ENCODE measurements around the gene ADNP. TPM values are rescaled to one million over a fixed set of nuclear protein-coding genes. Genes with fewer than 3 reads are reported as not detected.

The ADNP gene
- total RNA-seq, 1 donor from 2014 or later: 30.3 TPM

DNA sequence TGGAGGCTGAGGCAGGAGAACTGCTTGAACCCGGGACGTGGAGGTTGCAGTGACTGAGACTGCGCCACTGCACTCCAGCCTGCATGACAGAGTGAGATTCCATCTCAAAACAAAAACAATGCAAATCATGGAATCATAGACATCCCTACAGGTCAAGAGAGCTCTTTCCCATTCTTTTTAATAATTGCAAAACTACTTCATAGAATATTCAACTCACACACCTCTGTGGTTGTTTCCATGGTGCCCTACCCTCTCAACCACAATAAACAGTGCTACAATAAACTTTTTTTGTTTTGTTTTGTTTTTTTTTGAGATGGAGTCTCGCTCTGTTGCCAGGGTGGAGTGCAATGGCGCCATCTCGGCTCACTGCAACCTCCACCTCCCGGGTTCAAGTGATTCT, 11.8 kb upstream of the ADNP start:
- DNase-seq (ENCODE audit: missing footprints): no peak
- ATAC-seq: no peak
- intact Hi-C loops (cut with DNase I): no loop called here

DNA sequence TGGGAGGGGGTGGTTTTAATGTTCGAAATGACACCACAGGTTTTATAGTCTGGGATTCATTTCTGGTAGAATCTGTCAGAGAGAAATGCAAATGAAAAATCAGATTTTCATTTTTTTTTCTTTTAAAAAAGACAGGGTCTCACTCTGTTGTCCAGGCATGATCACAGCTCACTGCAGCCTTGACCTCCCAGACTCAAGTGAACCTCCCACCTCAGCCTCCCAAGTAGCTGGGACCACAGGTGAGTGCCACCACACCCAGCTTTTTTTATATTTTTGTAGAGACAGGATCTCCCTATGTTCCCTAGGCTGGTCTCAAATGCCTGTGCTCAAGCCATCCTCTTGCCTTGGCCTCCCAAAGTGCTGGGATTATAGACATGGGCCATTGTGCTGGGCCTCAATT, 2.4 kb upstream of the ADNP start:
- intact Hi-C loops (cut with DNase I): no loop called here
- no peak for DNase-seq (ENCODE audit: missing footprints)
- no peak for ATAC-seq

DNA sequence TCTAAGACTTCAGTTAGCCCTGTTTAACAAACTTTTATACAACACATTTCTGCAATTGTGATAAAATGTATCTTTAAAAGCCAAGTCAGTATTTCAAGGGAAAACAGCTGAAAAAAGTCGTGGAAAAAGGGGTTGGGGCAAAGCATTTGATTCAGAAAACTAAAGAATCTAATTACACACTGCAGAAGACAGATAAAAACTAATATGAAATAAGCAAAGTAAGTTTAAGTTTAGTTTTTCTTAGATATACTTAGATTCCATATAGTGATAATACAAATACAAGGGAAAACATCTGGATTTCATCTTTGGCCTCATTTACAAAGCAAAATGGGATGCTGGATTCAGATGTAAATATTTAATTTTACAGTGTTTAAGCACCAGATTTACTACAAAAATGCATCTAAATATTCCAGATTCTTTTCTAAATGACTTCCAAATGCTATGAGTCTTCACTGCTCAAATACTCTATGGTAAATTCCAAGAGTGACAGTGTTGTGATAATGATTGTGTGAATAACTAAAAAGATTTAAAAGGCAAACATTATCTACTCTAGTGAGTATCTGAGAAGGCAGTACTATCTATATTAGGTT, 1.5 kb upstream of the ADNP start:
- intact Hi-C loops (cut with DNase I): no loop called here
- no peak for ATAC-seq
- DNase-seq (ENCODE audit: missing footprints): no peak

DNA sequence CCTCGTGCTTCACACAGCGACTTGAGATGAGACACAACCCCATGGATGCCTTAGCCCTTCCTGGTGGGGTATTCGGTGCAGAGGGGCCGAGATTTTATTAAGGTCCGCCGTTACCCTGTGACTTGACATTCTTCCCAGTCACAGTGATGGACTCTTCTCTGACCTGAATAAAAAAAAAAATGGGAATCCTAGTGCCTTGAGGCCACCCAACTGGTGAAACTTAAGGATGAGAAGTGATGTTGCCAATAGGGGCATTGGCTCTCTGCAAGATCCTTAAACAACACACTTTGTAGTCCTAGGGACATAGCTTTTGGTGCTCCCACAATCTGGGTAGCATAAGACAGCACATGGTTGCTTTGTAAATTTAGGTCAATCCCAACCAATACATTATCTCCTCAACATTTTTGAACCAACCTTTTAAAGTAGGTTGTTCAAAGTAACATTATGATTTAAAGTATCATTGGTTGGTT, 814 bp upstream of the ADNP start:
- no peak for DNase-seq (ENCODE audit: missing footprints)
- ATAC-seq: no peak
- intact Hi-C loops (cut with DNase I): no loop called here

DNA sequence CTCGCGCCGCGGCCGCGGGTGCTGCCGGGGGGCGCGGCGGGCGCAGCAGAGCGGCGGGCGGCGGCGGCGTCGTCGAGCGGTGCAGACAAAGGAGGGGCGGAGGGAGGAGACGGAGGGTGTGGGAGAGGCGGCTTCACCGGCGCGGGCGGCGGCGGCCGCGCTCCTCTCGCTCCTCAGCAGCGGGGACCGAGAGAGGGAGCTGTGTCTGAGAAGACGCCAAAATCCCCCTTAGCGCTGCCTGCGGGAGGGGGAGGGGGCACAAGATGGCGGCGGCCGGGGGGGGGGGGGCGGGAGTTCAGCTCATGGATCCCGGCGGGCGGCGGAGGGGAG, 296 bp downstream of the ADNP start:
- peak; percentile 51 for ATAC-seq

DNA sequence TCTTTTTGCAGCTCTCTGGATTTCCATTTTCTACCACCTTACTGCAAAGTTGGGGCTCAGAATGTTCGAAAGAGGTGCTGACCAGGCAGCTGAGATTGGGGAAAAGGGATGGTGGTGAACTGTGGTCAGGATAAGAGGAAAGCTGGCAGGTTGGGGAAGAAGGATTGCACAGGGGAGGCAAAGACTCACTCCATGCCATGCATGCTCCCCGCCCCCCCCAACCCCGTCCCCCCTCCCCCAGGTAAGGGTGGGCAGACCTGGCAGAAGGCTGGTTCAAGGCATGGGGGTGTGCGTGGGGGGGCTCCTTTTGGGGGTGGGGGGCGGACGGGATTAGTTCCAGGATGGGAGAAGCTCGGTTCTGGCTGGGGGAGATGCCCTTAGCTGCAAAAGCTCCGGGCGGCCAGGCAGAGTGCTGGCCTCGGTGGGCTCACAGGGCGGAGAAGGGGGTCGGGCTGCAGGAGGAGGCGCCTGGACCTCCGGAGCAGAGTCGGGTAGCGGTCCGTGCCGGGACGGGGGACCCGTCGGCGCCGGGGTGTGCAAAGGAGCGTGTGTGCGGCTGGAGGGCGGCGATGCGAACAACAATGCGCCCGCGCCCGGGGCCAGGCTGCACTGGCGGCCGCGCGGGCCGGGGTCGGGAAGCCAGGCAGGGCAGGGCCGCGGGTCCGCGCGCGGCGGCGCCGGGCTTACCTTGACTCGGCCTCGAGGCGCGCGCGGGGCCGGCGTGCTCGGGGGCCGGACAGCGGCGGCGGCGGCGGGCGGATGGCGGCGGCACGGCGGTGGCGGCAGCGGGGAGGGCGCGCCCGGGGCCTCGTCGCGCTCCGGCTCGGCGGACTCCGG, 880 bp downstream of the ADNP start:
- intact Hi-C loops (cut with DNase I): loop anchor here (2.0 kb wide), 2 partner anchors 28 to 112 kb away; partner anchors contain the start of genes DPM1 and MOCS3
- DNase-seq (ENCODE audit: missing footprints): peak; percentile 75
- no peak for ATAC-seq

More for the DNA sequence above, 296 bp downstream of the ADNP start:
- peak; percentile 75 for DNase-seq (ENCODE audit: missing footprints)
- intact Hi-C loops (cut with DNase I): loop anchor here (1.0 to 2.0 kb wide), 3 partner anchors 28 to 137 kb away; partner anchors contain the start of genes DPM1 and MOCS3

DNA sequence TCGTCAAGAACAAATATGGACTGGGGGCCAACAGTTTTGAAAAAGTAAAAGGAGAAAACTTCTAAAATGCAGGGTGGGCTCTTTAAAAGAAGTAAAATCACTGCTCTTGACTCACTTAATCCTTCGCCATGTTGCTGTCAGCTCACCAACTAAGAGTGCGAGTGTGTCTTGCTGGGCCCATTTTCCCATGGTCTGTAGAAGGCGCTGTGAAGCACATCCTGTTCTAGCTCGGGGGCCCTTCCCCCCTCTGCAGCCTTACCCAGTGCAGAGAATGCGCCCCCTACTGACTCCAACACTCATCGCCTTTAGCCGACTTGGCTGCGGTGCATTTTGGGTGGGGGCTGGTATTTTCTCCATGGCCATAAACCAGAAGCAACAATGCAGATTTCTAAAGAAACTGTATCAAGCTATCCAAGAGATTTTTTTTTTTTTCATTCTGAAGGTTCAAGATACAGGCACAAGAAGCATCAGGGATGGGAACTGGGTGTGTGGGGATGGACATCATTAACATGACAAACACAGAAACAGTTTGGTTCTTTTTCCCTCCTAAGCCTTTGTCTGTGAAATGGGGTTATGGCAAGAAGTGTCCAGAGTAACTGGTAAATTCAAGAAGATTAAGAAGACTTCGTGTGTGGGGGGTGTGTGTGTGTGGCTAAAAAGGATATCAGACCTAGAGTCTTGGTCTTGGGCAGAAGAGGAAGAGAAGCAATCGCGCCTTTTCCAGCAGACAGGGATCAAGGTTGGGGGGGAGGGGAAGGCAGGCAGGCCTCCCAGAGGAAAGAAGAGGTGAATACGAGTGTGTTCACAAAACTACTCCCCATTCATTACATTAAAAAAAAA, 1.7 kb downstream of the ADNP start:
- intact Hi-C loops (cut with DNase I): loop anchor here (2.0 kb wide), 2 partner anchors 29 to 111 kb away; partner anchors contain the start of genes DPM1 and MOCS3
- ATAC-seq (peak; percentile 54), DNase-seq (ENCODE audit: missing footprints) (peak; percentile 92)

DNA sequence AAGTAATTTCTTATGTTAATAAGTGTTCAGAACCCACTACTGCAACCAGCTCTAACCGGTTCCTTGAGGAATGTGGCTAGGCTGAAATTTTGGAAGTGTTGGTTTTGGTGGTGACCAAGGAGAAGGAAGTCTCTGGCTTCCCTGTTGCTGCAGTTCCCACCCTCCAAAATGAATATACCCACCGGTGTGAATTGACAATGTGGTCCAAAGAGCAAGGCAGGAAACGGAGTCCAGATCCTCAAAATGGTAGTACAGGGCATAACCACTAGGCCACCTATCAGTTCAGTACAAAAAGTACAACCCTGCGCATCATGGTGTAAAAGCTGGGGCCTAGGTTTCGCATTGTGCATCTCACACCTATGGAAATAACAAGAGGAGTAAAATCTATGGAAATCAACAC, 2.8 kb downstream of the ADNP start:
- no peak for ATAC-seq
- no peak for DNase-seq (ENCODE audit: missing footprints)
- intact Hi-C loops (cut with DNase I): no loop called here

DNA sequence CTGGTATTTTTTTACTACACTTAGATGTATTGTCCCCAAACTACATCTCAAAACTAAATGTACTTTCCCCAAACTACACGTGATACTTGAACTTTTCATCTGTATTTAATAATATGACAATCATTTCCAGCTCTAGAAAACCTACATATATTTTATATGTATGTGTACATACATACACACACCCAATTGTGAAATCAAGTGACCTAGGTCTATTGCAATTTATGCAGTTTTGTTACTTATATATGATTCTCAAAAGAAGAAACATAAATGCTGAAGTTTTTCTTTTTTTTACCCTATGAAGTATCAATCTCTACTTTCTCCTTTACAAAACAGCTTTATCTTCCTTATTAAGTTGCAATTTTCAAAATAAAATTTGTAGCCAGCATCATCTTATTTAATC, 4.7 kb downstream of the ADNP start:
- intact Hi-C loops (cut with DNase I): no loop called here
- ATAC-seq (no peak), DNase-seq (ENCODE audit: missing footprints) (no peak)

DNA sequence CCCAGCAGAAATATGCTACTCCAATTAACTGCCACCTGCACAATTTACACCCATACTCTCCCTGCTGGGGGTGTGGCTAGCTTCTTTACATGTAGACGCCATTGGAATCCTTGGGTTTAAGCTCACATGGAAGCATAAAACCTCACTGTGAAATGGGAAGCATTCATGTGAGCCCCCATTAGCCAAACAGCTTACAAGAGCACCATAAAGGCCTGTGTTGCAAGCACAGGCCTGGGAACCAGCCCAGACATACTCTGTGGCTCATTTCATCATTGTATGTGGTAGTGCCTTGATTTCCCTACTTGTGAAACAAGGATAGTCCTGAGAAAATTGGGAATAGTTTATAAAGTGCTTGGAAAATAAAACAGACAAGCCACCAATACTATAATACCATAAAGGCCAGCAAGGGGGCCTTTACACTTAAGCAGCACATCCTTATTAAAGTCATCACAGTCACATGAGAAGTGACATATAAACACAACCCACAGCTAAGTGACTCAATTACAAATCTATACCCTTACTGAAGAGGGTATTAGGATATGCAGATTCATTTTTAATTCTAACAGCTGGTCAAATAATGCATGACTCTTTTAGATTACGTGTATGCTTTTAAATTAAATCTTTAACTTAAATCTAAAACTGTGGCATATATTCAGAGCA, 6.8 kb downstream of the ADNP start:
- intact Hi-C loops (cut with DNase I): no loop called here
- ATAC-seq: no peak
- DNase-seq (ENCODE audit: missing footprints): no peak

DNA sequence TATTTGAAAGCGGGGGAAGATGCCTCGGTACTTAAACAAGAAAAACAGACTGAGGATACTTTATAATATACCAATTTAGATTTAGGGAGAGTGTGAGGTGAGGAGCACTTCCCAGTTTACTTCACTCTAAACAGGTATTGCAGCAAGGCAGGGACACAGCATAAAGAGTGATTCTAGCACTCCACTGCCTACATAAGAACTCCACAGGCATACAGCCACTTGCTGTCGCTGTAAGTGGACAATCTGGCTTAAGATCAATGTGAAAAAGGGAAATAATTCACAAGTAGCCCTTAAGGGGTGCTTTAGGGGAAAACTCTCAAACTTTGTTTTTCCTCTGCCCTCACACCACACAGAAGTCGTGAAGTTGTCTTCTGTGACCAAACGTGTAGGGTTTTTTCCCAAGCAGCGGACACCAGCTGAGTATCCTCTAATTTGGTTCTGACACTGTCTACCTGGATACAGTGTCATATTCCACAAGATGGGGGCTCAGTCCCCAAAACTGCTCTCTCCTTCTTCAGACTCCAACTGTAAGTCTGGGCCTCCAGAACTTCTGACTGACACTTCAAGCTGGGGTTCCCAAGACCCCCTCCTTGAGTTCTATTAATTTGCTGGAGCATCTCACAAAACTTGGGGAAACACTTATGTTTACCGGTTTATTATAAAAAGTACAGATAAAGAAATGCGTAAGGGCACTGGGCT, 9.3 kb downstream of the ADNP start:
- intact Hi-C loops (cut with DNase I): no loop called here
- no peak for DNase-seq (ENCODE audit: missing footprints)
- no peak for ATAC-seq

DNA sequence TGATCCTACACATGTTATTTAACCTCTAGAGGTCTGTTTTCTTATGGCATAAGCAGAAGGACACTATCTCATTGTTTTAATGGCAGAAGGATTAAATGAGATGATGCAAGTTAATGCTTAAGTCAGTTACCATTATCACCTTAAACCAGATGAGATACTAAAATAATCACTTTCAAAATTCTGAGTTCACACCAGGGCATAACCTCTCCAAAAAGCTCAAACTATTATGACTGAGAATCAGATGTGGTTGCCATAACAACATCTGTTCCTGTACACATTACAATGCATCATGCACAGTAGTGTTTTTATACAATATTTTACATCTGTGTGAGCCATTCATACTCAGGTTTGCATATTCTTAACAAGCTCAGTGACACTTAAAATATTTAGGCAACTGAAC, 10.2 kb downstream of the ADNP start:
- DNase-seq (ENCODE audit: missing footprints): no peak
- ATAC-seq: no peak
- intact Hi-C loops (cut with DNase I): no loop called here

DNA sequence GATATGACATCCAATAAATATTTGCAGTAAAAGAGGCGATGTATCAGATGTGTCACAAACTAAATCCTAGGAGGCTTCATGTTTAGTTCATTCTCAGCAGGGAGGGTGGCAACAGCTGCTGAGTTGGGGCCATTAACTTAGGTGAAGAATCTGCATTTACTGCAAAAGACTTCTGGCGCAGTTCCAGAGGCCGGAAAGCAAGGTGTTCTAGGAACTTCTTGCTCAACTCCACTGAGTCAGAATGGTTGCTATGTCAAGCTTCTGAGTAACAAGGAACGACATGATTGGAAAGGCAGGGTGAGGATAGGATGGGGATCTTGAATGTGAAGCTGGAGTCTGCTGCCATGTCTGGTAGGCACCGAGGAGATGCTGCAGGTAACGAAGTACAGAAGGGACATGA, 11.7 kb downstream of the ADNP start:
- intact Hi-C loops (cut with DNase I): no loop called here
- no peak for ATAC-seq
- no peak for DNase-seq (ENCODE audit: missing footprints)

DNA sequence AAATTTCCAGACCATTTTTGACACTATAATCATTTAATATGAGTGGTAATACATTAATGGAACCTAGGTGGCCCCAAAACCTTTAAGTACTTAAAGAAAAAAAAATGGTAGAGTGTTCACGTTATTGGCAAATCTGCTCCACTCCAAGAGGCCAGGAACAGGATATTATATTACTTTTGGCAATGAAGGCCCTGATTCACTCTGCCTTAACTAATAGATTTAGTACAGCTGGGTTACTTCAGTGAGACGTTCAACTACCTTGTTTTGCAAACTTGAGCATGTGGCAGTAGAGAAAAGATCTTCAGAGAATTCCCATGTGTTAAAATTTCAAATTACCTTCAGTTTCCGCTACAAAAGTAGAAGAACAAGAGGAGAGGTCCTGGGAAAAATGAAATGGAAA, 12.8 kb downstream of the ADNP start:
- DNase-seq (ENCODE audit: missing footprints): no peak
- intact Hi-C loops (cut with DNase I): no loop called here
- no peak for ATAC-seq

DNA sequence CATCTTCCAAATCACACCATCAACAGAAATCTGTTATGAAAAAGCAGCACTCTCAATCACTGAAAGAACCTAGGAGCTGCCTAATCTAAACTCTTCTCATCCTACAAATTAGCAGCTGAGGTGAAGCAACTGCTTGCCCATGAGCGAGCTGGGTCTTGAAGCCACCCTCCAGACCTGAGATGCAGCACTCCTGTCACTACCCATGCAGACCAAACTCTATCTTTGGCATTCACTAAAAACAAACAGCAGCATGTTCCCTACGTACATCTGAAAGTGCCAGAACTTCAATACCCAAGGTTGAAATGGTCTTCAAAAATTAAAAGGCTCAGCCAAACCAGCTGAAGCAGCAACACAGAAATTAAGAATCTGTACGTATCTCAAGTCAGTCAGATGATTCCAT, 14.3 kb downstream of the ADNP start:
- ATAC-seq (no peak), DNase-seq (ENCODE audit: missing footprints) (no peak)
- intact Hi-C loops (cut with DNase I): no loop called here

DNA sequence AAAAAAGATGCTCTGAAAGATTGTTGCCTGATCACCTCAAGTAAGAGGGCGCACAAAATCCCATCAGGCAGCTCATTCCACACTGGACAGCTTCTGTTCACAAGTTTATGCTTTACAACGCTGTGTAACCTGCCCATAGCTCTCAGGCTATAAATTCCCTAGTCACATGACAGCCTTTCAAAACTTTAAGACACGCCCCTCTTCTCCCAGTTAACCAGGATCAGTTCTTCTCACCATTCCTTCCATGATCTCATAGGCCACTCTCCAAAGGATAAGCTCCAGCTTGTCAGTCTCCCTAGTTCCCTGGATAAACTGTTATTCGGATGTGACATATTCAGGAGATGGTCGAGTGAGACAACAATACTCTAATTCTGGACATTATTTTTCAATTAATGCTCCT, 15.0 kb downstream of the ADNP start:
- no peak for DNase-seq (ENCODE audit: missing footprints)
- intact Hi-C loops (cut with DNase I): no loop called here
- peak; percentile 68 for ATAC-seq

DNA sequence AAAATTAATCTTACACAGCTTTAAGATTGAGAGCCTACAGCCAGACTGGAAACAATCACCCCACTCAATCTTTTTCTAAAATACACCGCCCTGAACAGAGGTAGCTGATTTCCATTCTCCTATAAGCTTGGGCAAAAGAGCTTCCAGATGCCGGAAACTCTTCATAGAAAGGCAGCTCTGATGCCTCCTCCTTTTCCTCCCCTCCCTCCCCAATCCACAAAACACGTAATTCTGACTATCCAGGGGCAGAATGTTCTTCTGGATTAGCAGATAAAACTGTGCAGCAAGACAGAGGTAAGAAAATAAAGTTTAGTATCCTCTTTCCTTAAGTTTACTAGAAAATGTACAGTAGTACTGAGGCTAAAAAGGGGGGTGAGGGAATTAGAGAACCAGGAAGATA, 15.8 kb downstream of the ADNP start:
- intact Hi-C loops (cut with DNase I): no loop called here
- DNase-seq (ENCODE audit: missing footprints) (no peak), ATAC-seq (no peak)

DNA sequence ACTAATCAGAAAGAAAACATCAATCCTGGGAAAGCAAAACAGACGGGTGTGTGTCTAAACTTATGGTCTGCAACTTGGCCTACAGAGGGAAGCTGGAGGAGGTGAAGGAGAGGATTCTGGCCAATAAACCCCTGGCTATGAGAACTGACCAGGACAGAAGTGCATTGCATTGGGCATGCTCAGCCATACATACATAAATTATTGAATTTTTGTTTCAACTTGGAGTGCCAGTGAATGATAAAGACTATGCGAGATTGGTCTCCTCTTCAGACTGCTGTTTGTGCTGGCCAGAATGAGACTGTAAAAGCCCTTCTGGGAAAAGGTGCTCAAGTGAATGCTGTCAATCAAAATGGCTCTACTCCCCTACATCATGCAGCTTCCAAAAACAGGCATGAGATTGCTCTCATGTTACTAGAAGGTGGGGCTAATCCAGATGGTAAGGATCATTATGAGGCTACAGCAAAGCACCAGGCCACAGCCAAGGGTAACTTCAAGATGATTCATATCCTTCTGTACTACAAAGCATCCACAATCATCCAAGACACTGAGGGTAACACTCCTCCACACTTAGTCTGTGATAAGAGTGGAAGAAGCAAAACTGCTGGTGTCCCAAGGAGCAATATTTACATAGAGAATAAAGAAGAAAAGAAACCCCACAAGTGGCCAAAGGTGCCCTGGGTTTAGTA, 17.4 kb downstream of the ADNP start:
- intact Hi-C loops (cut with DNase I): no loop called here
- ATAC-seq (no peak), DNase-seq (ENCODE audit: missing footprints) (no peak)

Measured in Right ventricle myocardium inferior (tissue), 1 donor.